Uterus (tissue), 2 donors: ENCODE results near the gene AP3B1.

Source experiments
- POLR2A ChIP-seq, 2 donors: fragments of 450-650 bp; IDR thresholded peaks; one replicate each; pipeline ENCODE4 v1.6.1; 2016; ENCODE audit warnings: antibody characterized with exemption in 2 of 2, mild to moderate bottlenecking in 1 of 2, moderate library complexity in 1 of 2
- TF ChIP-seq, protein P1 (sequence below), 4 experiments: fragments of 200-600 bp in 2 of 4; fragments of 450-650 bp in 2 of 4; sonication (generic) in 2 of 4; IDR thresholded peaks; one replicate each; pipeline ENCODE4 v1.5.1; 2016 to 2019; ENCODE audit warnings: antibody characterized with exemption in 4 of 4, mild to moderate bottlenecking in 2 of 4, moderate library complexity in 1 of 4

DNA sequence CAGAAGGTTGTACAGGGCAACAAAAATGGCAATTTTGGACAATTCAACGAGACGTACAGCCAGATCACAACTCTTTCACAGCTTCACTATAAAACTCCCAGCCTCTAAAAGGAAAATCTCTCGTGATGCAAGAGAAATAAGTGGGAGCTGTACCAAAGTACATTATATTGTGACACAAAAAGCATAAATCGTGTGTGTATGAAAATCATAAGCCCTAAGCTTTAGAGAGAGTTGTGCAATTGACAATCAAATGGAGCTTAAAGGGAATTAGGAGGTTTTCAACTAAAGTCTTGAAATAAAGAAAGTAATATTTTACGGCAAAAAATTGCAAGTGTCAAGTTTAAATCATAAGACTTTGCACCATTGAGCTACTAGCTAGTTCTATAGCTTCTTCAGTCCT is 323.6 kb downstream of the AP3B1 start:
- no peak for TF ChIP-seq POLR2A (IDR thresholded peaks at IDR 0.05)
- TF ChIP-seq, protein P1, sequence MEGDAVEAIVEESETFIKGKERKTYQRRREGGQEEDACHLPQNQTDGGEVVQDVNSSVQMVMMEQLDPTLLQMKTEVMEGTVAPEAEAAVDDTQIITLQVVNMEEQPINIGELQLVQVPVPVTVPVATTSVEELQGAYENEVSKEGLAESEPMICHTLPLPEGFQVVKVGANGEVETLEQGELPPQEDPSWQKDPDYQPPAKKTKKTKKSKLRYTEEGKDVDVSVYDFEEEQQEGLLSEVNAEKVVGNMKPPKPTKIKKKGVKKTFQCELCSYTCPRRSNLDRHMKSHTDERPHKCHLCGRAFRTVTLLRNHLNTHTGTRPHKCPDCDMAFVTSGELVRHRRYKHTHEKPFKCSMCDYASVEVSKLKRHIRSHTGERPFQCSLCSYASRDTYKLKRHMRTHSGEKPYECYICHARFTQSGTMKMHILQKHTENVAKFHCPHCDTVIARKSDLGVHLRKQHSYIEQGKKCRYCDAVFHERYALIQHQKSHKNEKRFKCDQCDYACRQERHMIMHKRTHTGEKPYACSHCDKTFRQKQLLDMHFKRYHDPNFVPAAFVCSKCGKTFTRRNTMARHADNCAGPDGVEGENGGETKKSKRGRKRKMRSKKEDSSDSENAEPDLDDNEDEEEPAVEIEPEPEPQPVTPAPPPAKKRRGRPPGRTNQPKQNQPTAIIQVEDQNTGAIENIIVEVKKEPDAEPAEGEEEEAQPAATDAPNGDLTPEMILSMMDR (IDR thresholded peaks at IDR 0.05): no peak
